DOHH2 (cell line): ENCODE results near the gene TGM2.

ENCODE experiments used
- H3F3A ChIP-seq: fragments of 200-600 bp; sonication (generic), shearing (Covaris generic); 2 replicates; pipeline ENCODE4 v1.6.0; 2016; ENCODE audit warnings: antibody characterized with exemption, mild to moderate bottlenecking; ENCODE audit not compliant: control insufficient read depth, insufficient read depth
- H3K27ac ChIP-seq: fragments of 200-600 bp; sonication (generic); 2 replicates; pipeline ENCODE4 v1.5.1; 2014; ENCODE audit warnings: low read depth, mild to moderate bottlenecking, low read length, moderate library complexity
- H3K27me3 ChIP-seq: fragments of 200-600 bp; sonication (generic); 2 replicates; pipeline ENCODE4 v1.6.1; 2014; ENCODE audit warnings: mild to moderate bottlenecking, low read length, mixed read lengths; ENCODE audit not compliant: control insufficient read depth
- H3K36me3 ChIP-seq: fragments of 200-600 bp; sonication (generic); 2 replicates; pipeline ENCODE4 v1.6.1; 2014; ENCODE audit warnings: mild to moderate bottlenecking, low read length, moderate library complexity, mixed read lengths; ENCODE audit not compliant: control insufficient read depth
- H3K4me1 ChIP-seq: fragments of 200-600 bp; sonication (generic); 2 replicates; pipeline ENCODE4 v1.6.1; 2014; ENCODE audit warnings: mild to moderate bottlenecking, low read length, mixed read lengths; ENCODE audit not compliant: control insufficient read depth
- H3K4me2 ChIP-seq: fragments of 200-600 bp; sonication (generic); 2 replicates; pipeline ENCODE4 v1.6.0; 2014; ENCODE audit warnings: mild to moderate bottlenecking, low read length, moderate library complexity
- H3K4me3 ChIP-seq: fragments of 200-600 bp; sonication (generic); 2 replicates; pipeline ENCODE4 v1.5.1; 2014; ENCODE audit warnings: mild to moderate bottlenecking, low read length, mixed read lengths
- H3K79me2 ChIP-seq: fragments of 200-600 bp; sonication (generic); 2 replicates; pipeline ENCODE4 v1.6.1; 2014; ENCODE audit warnings: mild to moderate bottlenecking, low read length, mixed read lengths; ENCODE audit not compliant: control insufficient read depth
- H3K9me2 ChIP-seq: fragments of 200-600 bp; sonication (generic); replicated peaks from 2 replicates; pipeline ENCODE4 v1.6.1; 2014; ENCODE audit warnings: mild to moderate bottlenecking, low read length, mixed read lengths; ENCODE audit not compliant: control insufficient read depth
- H3K9me3 ChIP-seq: fragments of 200-600 bp; sonication (generic); 2 replicates; pipeline ENCODE4 v1.6.1; 2014; ENCODE audit warnings: antibody characterized with exemption, low read length, mixed read lengths; ENCODE audit not compliant: control insufficient read depth, insufficient read depth
- H4K20me1 ChIP-seq: fragments of 200-600 bp; sonication (generic); 2 replicates; pipeline ENCODE4 v1.6.0; 2014; ENCODE audit warnings: low read depth, mild to moderate bottlenecking, antibody characterized with exemption, low read length, moderate library complexity; ENCODE audit not compliant: control insufficient read depth, insufficient read depth
- EZH2phosphoT487 ChIP-seq: fragments of 200-600 bp; sonication (generic); IDR thresholded peaks from 2 replicates; pipeline ENCODE4 v1.6.1; 2017; ENCODE audit warnings: borderline replicate concordance, mild to moderate bottlenecking, antibody characterized with exemption, low read length, moderate library complexity, mixed read lengths
- TF ChIP-seq, protein P1 (sequence below): fragments of 200-600 bp; sonication (generic); IDR thresholded peaks from one replicate; pipeline ENCODE4 v1.5.1; 2014; ENCODE audit warnings: antibody characterized with exemption, mild to moderate bottlenecking, low read depth, low read length; ENCODE audit not compliant: poor library complexity, severe bottlenecking

The TGM2 gene

DNA sequence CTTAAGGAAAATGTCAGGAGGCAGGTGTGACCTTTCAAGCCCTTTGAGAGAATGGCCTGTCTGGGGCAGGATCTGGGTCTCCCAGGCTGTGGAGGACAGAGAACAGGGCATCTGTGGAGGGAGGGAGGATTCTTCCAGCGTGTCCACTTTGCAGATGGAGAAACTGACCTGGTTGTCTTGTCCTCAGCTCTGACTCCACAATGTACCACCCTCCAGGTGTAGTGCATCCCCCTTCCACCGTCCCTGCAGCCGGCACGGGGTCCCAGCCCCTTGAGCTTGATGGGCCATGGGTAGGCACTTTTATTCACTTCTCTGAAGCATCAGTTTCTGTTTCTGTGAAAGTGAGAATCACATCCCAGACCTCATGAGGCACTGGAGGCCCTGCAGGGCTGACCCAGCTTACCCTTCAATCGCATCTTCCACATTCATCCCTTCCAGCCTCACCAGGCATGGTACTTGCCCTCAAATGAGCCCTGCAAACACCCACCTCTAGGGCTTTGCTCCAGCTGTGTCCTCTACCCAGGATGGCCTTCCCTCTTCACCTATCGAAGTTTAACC, 4.6 kb upstream of the TGM2 start:
- H3K36me3 ChIP-seq: no peaks in the 10 kb centered on the region
- no peaks in the 10 kb centered on the region for H3F3A ChIP-seq
- no peaks in the 10 kb centered on the region for H3K9me2 ChIP-seq
- H3K27ac ChIP-seq: no peak overlapping the region
- H3K4me1 ChIP-seq: no peaks in the 10 kb centered on the region; the same call in 1 of the 2 replicates
- H3K79me2 ChIP-seq: no peaks in the 10 kb centered on the region
- H4K20me1 ChIP-seq: no peaks in the 10 kb centered on the region
- H3K27me3 ChIP-seq: 0 out of 2 replicates have a peak, but pooled peaks cover 5% of the 10 kb centered on the region
- H3K9me3 ChIP-seq: no peaks in the 10 kb centered on the region
- TF ChIP-seq, protein P1, sequence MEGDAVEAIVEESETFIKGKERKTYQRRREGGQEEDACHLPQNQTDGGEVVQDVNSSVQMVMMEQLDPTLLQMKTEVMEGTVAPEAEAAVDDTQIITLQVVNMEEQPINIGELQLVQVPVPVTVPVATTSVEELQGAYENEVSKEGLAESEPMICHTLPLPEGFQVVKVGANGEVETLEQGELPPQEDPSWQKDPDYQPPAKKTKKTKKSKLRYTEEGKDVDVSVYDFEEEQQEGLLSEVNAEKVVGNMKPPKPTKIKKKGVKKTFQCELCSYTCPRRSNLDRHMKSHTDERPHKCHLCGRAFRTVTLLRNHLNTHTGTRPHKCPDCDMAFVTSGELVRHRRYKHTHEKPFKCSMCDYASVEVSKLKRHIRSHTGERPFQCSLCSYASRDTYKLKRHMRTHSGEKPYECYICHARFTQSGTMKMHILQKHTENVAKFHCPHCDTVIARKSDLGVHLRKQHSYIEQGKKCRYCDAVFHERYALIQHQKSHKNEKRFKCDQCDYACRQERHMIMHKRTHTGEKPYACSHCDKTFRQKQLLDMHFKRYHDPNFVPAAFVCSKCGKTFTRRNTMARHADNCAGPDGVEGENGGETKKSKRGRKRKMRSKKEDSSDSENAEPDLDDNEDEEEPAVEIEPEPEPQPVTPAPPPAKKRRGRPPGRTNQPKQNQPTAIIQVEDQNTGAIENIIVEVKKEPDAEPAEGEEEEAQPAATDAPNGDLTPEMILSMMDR: no peak
- no peak for TF ChIP-seq EZH2phosphoT487
- H3K4me3 ChIP-seq: no peak overlapping the region
- no peak overlapping the region for H3K4me2 ChIP-seq

DNA sequence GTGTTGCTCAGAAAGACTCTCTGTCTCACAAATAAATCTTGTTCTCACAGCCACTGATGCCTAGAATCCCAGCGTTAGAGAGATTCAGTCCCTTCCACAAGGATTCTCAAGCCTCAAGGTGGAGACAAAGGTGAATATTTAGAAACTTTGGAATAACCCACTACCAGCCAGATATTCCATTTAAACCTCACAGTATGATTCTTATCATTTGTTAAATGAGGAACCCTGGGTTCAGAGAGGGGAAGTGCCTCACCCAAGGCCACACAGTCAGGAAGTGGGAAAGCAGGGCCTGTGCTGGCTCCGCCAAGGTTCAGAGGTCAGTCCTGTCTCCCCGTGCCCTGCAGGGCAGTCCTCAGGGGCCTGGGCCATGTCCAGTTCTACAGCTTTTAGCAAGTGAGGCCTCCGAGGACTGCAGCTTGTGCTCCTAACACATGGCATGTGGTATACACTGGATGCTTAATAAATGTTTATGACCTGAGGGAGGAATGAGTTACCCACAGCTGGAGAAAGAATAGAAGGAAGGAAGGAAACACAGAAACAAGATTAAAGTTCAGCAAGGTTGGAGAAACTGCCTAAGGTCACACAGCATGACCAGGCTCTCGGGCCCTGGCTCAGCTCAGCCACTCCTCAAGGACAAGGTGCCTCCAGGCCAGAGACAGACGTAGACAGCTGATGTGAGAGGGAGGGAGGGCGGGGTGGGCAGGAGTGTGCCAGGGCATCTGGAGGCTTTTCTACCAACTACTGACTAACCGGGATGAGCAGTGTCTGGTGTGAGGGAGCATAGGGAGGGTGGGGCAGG, 3.9 kb upstream of the TGM2 start:
- H3K4me2 ChIP-seq: no peak overlapping the region
- no peak for TF ChIP-seq EZH2phosphoT487
- TF ChIP-seq, protein P1: no peak
- H3K27ac ChIP-seq: no peak overlapping the region

DNA sequence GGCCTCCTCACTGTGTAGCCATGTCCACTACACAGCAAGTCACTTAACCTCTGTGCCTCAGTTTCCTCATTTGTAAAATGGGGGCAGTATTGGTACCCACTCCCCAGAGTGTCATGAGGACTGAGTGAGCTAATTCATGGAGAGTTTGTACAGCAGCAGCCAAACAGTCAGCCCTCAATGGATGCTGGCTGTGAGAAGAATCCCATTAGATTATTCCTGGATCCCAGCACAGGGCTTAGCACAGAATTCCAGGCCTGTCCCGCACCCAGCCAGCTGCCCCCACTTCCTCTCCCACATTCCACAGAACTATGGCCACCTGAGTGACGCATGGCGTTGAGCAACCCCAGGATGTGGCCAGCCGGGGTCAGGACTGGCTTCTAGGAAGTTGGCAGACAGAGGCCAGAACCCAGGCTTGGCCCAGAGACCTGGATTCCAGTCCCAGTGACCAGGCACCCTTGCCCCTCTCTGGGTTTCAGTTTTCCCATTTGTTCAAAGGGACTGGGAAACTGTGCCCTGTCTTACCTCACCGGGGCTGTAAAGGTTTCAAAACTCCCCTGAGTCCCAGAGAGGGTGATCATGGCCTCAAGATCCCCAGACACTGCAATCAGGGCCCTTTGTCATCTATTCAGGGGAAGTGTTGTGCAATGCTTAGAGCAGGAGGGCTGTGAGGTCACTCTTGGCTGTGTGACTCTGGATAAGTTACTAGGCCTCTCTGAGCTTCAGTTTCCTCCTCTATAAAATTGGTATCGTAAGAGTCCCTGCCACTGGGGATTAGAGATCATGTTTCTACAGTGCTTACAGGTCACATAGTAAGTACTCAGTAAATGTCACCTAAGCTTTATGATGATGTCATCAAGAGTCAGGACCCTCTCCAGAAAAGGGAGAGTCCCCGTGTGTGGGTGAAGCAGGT, 3.0 kb upstream of the TGM2 start:
- TF ChIP-seq EZH2phosphoT487: no peak
- TF ChIP-seq, protein P1: no peak
- no peak overlapping the region for H3K4me2 ChIP-seq

More for the DNA sequence above, 3.9 kb upstream of the TGM2 start:
- no peaks in the 10 kb centered on the region for H3K9me2 ChIP-seq
- H3K4me1 ChIP-seq: no peaks in the 10 kb centered on the region; the same call in 1 of the 2 replicates
- H3K27me3 ChIP-seq: 0 out of 2 replicates have a peak, but pooled peaks cover 5% of the 10 kb centered on the region
- H3K4me3 ChIP-seq: no peak overlapping the region
- H3F3A ChIP-seq: no peaks in the 10 kb centered on the region
- H3K79me2 ChIP-seq: no peaks in the 10 kb centered on the region
- no peaks in the 10 kb centered on the region for H3K9me3 ChIP-seq
- H3K36me3 ChIP-seq: no peaks in the 10 kb centered on the region
- H4K20me1 ChIP-seq: no peaks in the 10 kb centered on the region

More for the DNA sequence above, 3.0 kb upstream of the TGM2 start:
- Histone ChIP-seq H3K27me3 (0 out of 2 replicates have a peak, but pooled peaks cover 5% of the 10 kb centered on the region), H3K9me3 (no peaks in the 10 kb centered on the region), H3K4me3 (no peak overlapping the region), H3K27ac (no peak overlapping the region), H3K4me1 (no peaks in the 10 kb centered on the region; the same call in 1 of the 2 replicates), H3K9me2 (no peaks in the 10 kb centered on the region), H3K79me2 (no peaks in the 10 kb centered on the region), H4K20me1 (no peaks in the 10 kb centered on the region), H3K36me3 (no peaks in the 10 kb centered on the region), H3F3A (no peaks in the 10 kb centered on the region)
